SH-SY5Y (cell line): Measurements from ENCODE around the gene TST.

Experiments used
- GATA2 ChIP-seq: IDR thresholded peaks from 2 replicates; pipeline ENCODE4 v1.6.1; 2011; ENCODE audit warnings: mild to moderate bottlenecking, low read depth, low read length
- GATA3 ChIP-seq: IDR thresholded peaks from 2 replicates; pipeline ENCODE4 v1.6.1; 2011; ENCODE audit warnings: low read depth, mild to moderate bottlenecking, low read length, moderate library complexity

GRCh38 chr22:37002633-37003032, 16.6 kb downstream of the TST start:
- TF ChIP-seq GATA2 (no peak), GATA3 (no peak)
